Nephron progenitor cell (in vitro differentiated cells): Measurements from ENCODE around the gene KCNIP3.
A peak's percentile ranks its signal among the peaks of the same experiment; 100 is the strongest.

Experiments
- DNase-seq: peaks from one replicate; pipeline ENCODE4 v3.0.0; 2021
- H3K27ac Mint-ChIP-seq: 2 replicates; pipeline ENCODE4 v1.8.0; 2021; ENCODE audit warnings: mild to moderate bottlenecking, moderate library complexity, mixed read lengths
- H3K27me3 Mint-ChIP-seq: 2 replicates; pipeline ENCODE4 v1.8.0; 2021; ENCODE audit warnings: mild to moderate bottlenecking, low read depth, mixed read lengths; ENCODE audit not compliant: poor library complexity
- H3K36me3 Mint-ChIP-seq: 2 replicates; pipeline ENCODE4 v1.8.0; 2021; ENCODE audit warnings: low read depth, mixed read lengths
- H3K4me1 Mint-ChIP-seq: 2 replicates; pipeline ENCODE4 v1.8.0; 2021; ENCODE audit warnings: mixed read lengths
- H3K4me3 Mint-ChIP-seq: 2 replicates; pipeline ENCODE4 v1.8.0; 2021; ENCODE audit warnings: mild to moderate bottlenecking, moderate library complexity, mixed read lengths
- H3K9me3 Mint-ChIP-seq: 2 replicates; pipeline ENCODE4 v1.8.0; 2021; ENCODE audit warnings: mild to moderate bottlenecking, moderate library complexity, mixed read lengths
- TF ChIP-seq, protein P1 (sequence below): fragments of 200-600 bp; sonication (generic); IDR thresholded peaks from 2 replicates; pipeline ENCODE4 v1.5.0; 2021; ENCODE audit warnings: antibody characterized with exemption

Gene KCNIP3

DNA sequence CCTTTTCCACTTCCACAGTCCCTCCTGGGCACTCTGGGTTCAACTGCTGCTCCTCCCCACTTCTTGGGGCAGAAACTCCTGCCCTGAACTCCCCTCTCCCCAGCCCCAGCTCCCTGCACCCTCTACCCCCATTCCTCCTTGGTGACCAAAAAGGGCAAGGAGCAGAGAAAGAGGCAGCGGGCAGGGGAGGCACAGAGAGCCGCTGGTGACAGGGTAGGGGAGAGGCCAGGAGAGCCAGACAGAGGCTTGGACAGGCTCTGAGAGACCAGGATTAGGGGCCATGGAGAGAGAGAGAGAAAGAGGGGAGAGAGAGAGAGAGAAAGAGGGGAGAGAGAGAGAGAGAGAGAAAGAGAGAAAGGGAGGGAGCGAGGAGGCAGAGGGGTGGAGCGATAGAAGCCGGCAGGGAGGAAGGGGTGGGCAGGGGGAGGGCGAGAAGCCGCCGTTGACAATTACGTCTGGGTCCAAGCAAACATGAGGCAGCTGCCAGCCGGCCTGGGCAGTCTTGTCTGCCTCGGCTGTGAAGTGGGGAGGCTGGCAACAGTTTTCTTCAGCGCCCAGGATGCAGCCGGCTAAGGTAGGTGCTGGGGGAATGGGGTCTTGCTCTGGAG lies at the start of gene KCNIP3:
KCNIP3 (plus strand) TSS at position 468 of the 608 bp plus-strand sequence; CDS start at position 560, 92 bp downstream.
- Mint-ChIP-seq H3K4me3 (peak within 1 kb of the TSS; percentile 61), H3K36me3 (no peaks in the 10 kb centered on the region), H3K4me1 (peaks cover 26% of the 10 kb centered on the region), H3K9me3 (peaks cover 19% of the 10 kb centered on the region), H3K27me3 (peaks cover 14% of the 10 kb centered on the region), H3K27ac (no peak within 1 kb of the TSS)
- DNase-seq, result peak; percentile 37
- TF ChIP-seq, protein P1, sequence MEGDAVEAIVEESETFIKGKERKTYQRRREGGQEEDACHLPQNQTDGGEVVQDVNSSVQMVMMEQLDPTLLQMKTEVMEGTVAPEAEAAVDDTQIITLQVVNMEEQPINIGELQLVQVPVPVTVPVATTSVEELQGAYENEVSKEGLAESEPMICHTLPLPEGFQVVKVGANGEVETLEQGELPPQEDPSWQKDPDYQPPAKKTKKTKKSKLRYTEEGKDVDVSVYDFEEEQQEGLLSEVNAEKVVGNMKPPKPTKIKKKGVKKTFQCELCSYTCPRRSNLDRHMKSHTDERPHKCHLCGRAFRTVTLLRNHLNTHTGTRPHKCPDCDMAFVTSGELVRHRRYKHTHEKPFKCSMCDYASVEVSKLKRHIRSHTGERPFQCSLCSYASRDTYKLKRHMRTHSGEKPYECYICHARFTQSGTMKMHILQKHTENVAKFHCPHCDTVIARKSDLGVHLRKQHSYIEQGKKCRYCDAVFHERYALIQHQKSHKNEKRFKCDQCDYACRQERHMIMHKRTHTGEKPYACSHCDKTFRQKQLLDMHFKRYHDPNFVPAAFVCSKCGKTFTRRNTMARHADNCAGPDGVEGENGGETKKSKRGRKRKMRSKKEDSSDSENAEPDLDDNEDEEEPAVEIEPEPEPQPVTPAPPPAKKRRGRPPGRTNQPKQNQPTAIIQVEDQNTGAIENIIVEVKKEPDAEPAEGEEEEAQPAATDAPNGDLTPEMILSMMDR, result no peak

DNA sequence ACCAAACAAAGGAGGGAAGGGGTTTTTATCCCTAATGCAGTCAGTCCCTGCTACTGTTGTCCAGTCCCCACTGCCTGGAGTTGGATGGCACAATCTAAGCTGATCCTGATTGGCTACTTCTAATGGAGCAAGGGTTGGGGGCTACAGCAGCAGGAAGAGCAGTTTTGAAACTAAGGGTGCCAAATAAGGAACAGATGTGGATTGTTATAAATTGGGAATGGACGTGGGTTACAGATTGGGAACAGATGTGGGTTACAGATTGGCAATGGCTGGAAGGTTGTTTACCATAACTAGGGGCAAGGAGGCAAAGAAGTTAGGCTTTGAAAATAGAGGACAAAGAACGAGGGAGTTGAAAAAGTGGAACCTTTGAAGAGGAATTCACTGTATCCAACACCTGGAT lies 38.9 kb upstream of the KCNIP3 start:
- peaks cover 6% of the 10 kb centered on the region for H3K4me1 Mint-ChIP-seq
- H3K27me3 Mint-ChIP-seq, result peaks cover 15% of the 10 kb centered on the region
- no peak for DNase-seq
- no peak overlapping the region for H3K4me3 Mint-ChIP-seq
- H3K9me3 Mint-ChIP-seq, result peaks cover 80% of the 10 kb centered on the region
- peaks cover 5% of the 10 kb centered on the region for H3K36me3 Mint-ChIP-seq
- H3K27ac Mint-ChIP-seq, result no peak overlapping the region
- TF ChIP-seq, protein P1, result no peak

DNA sequence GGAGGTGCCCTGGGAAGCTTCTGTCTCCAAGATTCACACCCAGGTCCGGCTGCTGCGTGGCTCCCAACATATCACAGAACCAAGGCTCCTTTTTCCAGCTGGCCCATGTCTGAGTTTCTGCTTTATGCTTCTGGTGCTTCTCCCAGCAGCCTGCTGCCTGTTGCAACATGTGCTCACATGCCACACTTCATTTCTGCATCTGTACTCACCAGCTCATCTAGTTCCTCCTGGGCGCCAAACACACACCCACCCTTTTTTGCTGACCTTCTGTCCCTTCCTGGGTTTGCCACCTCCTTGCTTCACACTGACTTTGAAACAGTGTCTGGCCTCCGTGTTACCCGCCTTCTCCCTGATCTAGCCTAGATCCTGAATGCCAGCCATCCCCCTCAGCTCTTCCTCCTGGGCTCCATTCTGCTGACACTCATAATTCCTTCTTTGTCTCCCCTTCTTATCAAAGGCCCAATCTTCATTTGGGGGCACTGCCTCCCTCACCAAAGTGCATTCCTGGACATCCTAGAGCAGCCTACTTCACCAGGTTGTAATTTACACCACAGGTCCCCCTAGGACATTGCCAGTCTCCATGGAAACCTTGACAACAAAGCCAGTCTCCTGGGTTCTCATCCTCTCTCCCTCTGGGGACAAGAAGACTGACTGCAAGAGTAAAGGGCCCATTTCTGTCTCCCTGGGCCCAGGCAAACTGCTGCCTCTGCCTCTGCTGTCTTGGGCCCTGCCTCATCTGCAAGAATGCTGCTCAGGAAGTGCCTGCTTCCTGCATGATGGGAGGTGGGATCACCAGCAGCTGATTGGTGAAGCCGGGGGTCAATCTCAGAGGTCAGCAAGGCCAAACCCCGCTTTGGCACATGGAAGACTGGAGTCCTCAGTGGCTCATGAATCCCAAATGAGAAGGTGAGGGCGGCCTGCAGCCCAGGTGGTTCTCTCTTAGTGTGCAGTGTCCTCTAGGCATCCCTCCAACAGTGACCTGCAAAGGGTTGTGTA lies 36.8 kb upstream of the KCNIP3 start:
- TF ChIP-seq, protein P1, result no peak
- DNase-seq, result no peak
- Mint-ChIP-seq H3K4me1 (peaks cover 6% of the 10 kb centered on the region), H3K36me3 (peaks cover 5% of the 10 kb centered on the region), H3K27ac (peak overlapping the region; percentile 30), H3K27me3 (peaks cover 11% of the 10 kb centered on the region), H3K9me3 (peaks cover 66% of the 10 kb centered on the region), H3K4me3 (no peak overlapping the region)

DNA sequence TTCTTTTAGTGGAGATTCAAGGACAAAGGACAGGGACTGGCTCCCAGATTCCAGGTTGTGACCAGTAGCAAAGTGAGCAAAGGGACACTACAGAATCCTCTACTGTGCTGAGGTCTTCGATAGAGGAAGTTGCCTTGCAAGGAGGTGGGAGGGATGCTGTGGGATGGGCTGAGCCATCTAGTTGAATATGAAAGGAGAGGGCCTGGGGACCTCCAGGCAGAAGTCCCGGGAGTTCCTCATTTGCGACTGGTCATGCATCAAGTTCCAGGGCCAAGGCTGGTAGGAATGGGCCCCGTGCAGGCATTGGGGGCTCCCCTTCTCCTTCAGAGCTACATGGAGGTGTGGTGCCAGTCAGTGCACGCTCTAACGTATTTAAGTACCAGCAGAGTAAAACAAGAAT lies 35.5 kb upstream of the KCNIP3 start:
- Mint-ChIP-seq H3K36me3 (peaks cover 5% of the 10 kb centered on the region), H3K4me3 (no peak overlapping the region), H3K4me1 (peaks cover 6% of the 10 kb centered on the region), H3K9me3 (peaks cover 56% of the 10 kb centered on the region), H3K27ac (no peak overlapping the region), H3K27me3 (peaks cover 14% of the 10 kb centered on the region)
- no peak for DNase-seq
- TF ChIP-seq, protein P1, result no peak

DNA sequence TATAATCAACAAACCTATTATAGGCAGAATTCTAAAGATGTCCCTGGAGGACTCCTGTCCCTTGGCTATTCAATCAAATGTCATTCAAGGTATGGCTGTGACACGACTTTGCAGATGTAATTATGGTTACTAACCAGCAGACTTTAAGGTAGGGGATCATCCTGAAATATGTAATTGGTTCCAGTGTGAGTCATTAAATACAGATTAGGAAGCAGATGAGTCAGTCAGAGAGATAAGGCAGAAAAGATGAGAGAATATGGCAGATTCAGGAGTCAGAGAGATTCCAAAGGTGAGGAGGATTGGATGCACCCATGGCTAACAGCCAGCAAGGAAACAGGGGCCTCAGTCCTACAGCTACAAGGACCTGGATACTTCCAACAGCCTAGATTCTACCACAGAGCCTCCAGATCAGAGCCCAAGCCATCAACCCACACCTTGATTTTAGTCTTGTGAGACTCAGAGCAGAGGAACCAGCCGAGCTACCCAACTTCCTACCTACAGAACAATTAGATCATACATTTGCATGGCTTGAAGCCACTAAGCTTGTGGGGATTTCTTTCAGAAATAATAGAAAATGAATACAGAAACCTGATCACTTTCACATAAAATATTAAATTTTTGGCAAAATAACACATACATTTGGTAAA lies 34.1 kb upstream of the KCNIP3 start:
- peaks cover 46% of the 10 kb centered on the region for H3K9me3 Mint-ChIP-seq
- H3K4me1 Mint-ChIP-seq, result peaks cover 14% of the 10 kb centered on the region
- TF ChIP-seq, protein P1, result no peak
- DNase-seq, result no peak
- H3K4me3 Mint-ChIP-seq, result no peak overlapping the region
- peaks cover 14% of the 10 kb centered on the region for H3K27me3 Mint-ChIP-seq
- H3K27ac Mint-ChIP-seq, result no peak overlapping the region
- H3K36me3 Mint-ChIP-seq, result peaks cover 5% of the 10 kb centered on the region
